G401 (cell line): ENCODE data around the gene CCDC159. TPM values are rescaled to one million over a fixed set of nuclear protein-coding genes. Genes with fewer than 3 reads are reported as not detected.

ENCODE experiments used
- DNase-seq: peaks from one replicate; pipeline ENCODE4 v3.0.0-alpha.2; 2015; ENCODE audit warnings: low spot score
- in situ Hi-C: cut with HindIII; loops from 2 replicates; pipeline ENCODE4 v1.10.0; 2016; ENCODE audit warnings: low sequenced_read_pairs, mixed read lengths
- total RNA-seq: library from RNA; depleted of rRNA; stranded (reverse); fragments of >200 nt; shearing (Covaris generic); gene quantifications from 2 replicates; pipeline ENCODE4 v1.2.3, GENCODE V29; 2014; rRNA removed

Gene CCDC159
- total RNA-seq, 1 experiment from 2014 or later = 2.6 TPM

GRCh38 chr19:11380653-11381537, 34.6 kb downstream of the CCDC159 start:
- peak; percentile 99 for DNase-seq
- in situ Hi-C loops = no loop called here

GRCh38 chr19:11382898-11383705, 36.8 kb downstream of the CCDC159 start:
- DNase-seq = no peak
- in situ Hi-C loops = no loop called here

- in situ Hi-C loops = no loop called here
Observed at GRCh38 chr19:11383706-11384048, 37.4 kb downstream of the CCDC159 start.

GRCh38 chr19:11384778-11385129, 38.4 kb downstream of the CCDC159 start:
- in situ Hi-C loops = no loop called here

More at GRCh38 chr19:11383706-11384048, 37.4 kb downstream of the CCDC159 start:
- no peak for DNase-seq

GRCh38 chr19:11387162-11388034, 41.1 kb downstream of the CCDC159 start:
- no peak for DNase-seq
- in situ Hi-C loops = no loop called here

More at GRCh38 chr19:11384778-11385129, 38.4 kb downstream of the CCDC159 start:
- no peak for DNase-seq

GRCh38 chr19:11390359-11390758, 44.0 kb downstream of the CCDC159 start:
- in situ Hi-C loops = no loop called here

GRCh38 chr19:11390933-11391680, 44.8 kb downstream of the CCDC159 start:
- in situ Hi-C loops = no loop called here
- DNase-seq = no peak

More at GRCh38 chr19:11390359-11390758, 44.0 kb downstream of the CCDC159 start:
- no peak for DNase-seq

- in situ Hi-C loops = no loop called here
- no peak for DNase-seq
Observed at GRCh38 chr19:11397089-11397610, 50.8 kb downstream of the CCDC159 start.

GRCh38 chr19:11399667-11400066, 53.3 kb downstream of the CCDC159 start:
- in situ Hi-C loops = no loop called here
- no peak for DNase-seq

- in situ Hi-C loops = no loop called here
- DNase-seq = no peak
Observed at GRCh38 chr19:11400798-11401197, 54.5 kb downstream of the CCDC159 start.

GRCh38 chr19:11401808-11402543, 55.7 kb downstream of the CCDC159 start:
- in situ Hi-C loops = no loop called here
- no peak for DNase-seq

Other genes with a start within 250 kb of the CCDC159 start
- 74.0 and 74.7 TPM in 2 replicates for gene SPC24, start 190.7 kb upstream of the CCDC159 start, total RNA-seq
- 122 and 129 TPM in 2 replicates for gene KANK2, start 149.0 kb upstream of the CCDC159 start, total RNA-seq
- gene ANGPTL8, start 106.9 kb upstream of the CCDC159 start, total RNA-seq = not detected in 2 replicates
- gene DOCK6, start 84.0 kb upstream of the CCDC159 start, total RNA-seq = 12.2 and 23.6 TPM in 2 replicates
- not detected in 2 replicates for gene TSPAN16, start 50.4 kb upstream of the CCDC159 start, total RNA-seq
- 18.2 and 18.3 TPM in 2 replicates for gene RAB3D, start 6.9 kb upstream of the CCDC159 start, total RNA-seq
- 363 and 408 TPM in 2 replicates for gene TMEM205, start 251 bp upstream of the CCDC159 start, total RNA-seq
- 8.1 and 11.5 TPM in 2 replicates for gene PLPPR2, start 8.9 kb downstream of the CCDC159 start, total RNA-seq
- 6.2 and 6.3 TPM in 2 replicates for gene SWSAP1, start 28.1 kb downstream of the CCDC159 start, total RNA-seq
- 20.3 and 20.9 TPM in 2 replicates for gene EPOR, start 37.8 kb downstream of the CCDC159 start, total RNA-seq
- not detected in 2 replicates for gene RGL3, start 72.8 kb downstream of the CCDC159 start, total RNA-seq
- 1.7 and 6.1 TPM in 2 replicates for gene ODAD3, start 88.6 kb downstream of the CCDC159 start, total RNA-seq
- gene PRKCSH, start 89.1 kb downstream of the CCDC159 start, total RNA-seq = 116 and 141 TPM in 2 replicates
- gene ELAVL3, start 134.5 kb downstream of the CCDC159 start, total RNA-seq = 0.43 and 2.4 TPM in 2 replicates
- 10.2 and 21.8 TPM in 2 replicates for gene ZNF653, start 159.3 kb downstream of the CCDC159 start, total RNA-seq
- 104 and 109 TPM in 2 replicates for gene ECSIT, start 182.6 kb downstream of the CCDC159 start, total RNA-seq
- 28.0 and 34.3 TPM in 2 replicates for gene CNN1, start 192.3 kb downstream of the CCDC159 start, total RNA-seq
- gene ELOF1, start 212.7 kb downstream of the CCDC159 start, total RNA-seq = 54.0 and 57.8 TPM in 2 replicates
- not detected in 2 replicates for gene ACP5, start 231.1 kb downstream of the CCDC159 start, total RNA-seq